KMS-11 (cell line): Measurements from ENCODE around the gene ATIC.

Source experiments
- H2AFZ ChIP-seq: fragments of 200-600 bp; sonication (generic); 2 replicates; pipeline ENCODE4 v1.6.1; 2016; ENCODE audit warnings: antibody characterized with exemption, mixed run types, low read depth
- H3K27ac ChIP-seq: fragments of 200-600 bp; sonication (generic); 2 replicates; pipeline ENCODE4 v1.6.1; 2016; ENCODE audit warnings: mild to moderate bottlenecking, mixed run types
- H3K27me3 ChIP-seq: fragments of 200-600 bp; sonication (generic); 2 replicates; pipeline ENCODE4 v1.6.1; 2017; ENCODE audit warnings: mild to moderate bottlenecking, low read depth, mixed run types, moderate library complexity; ENCODE audit not compliant: insufficient read depth
- H3K36me3 ChIP-seq: fragments of 200-600 bp; sonication (generic); 2 replicates; pipeline ENCODE4 v1.6.1; 2017; ENCODE audit warnings: mild to moderate bottlenecking, mixed run types; ENCODE audit not compliant: insufficient read depth
- H3K4me1 ChIP-seq: fragments of 200-600 bp; sonication (generic); 2 replicates; pipeline ENCODE4 v1.6.1; 2016; ENCODE audit warnings: mild to moderate bottlenecking, low read depth, mixed run types; ENCODE audit not compliant: poor library complexity, severe bottlenecking
- H3K4me2 ChIP-seq: fragments of 200-600 bp; sonication (generic); 2 replicates; pipeline ENCODE4 v1.7.0; 2016; ENCODE audit warnings: mild to moderate bottlenecking, mixed run types
- H3K4me3 ChIP-seq: fragments of 200-600 bp; sonication (generic); IDR thresholded peaks from 2 replicates; pipeline ENCODE4 v1.6.1; 2017; ENCODE audit warnings: low read depth, low read length, mixed read lengths; ENCODE audit not compliant: insufficient read depth
- H3K79me2 ChIP-seq: fragments of 200-600 bp; sonication (generic); 2 replicates; pipeline ENCODE4 v1.6.1; 2016; ENCODE audit warnings: low read depth, mixed run types; ENCODE audit not compliant: insufficient read depth
- H3K9ac ChIP-seq: fragments of 200-600 bp; sonication (generic); 2 replicates; pipeline ENCODE4 v1.6.1; 2016; ENCODE audit warnings: mild to moderate bottlenecking, mixed run types
- H4K20me1 ChIP-seq: fragments of 200-600 bp; sonication (generic); 2 replicates; pipeline ENCODE4 v1.6.1; 2016; ENCODE audit warnings: mild to moderate bottlenecking, mixed run types; ENCODE audit not compliant: insufficient read depth
- CTCF ChIP-seq: fragments of 200-600 bp; sonication (generic); conservative IDR thresholded peaks from 2 replicates; pipeline ENCODE4 v1.6.1; 2017; ENCODE audit warnings: low read depth, mild to moderate bottlenecking, antibody characterized with exemption, low read length, moderate library complexity, mixed read lengths

Gene ATIC

GRCh38 chr2:215382480-215382879 lies 70.6 kb downstream of the ATIC start:
- Histone ChIP-seq H4K20me1 (no peaks in the 10 kb centered on the region), H3K4me1 (peaks cover 3% of the 10 kb centered on the region), H3K4me3 (no peak overlapping the region), H3K9ac (no peak overlapping the region), H2AFZ (no peak overlapping the region), H3K36me3 (no peaks in the 10 kb centered on the region), H3K4me2 (no peak overlapping the region), H3K27ac (no peak overlapping the region), H3K27me3 (no peaks in the 10 kb centered on the region), H3K79me2 (no peaks in the 10 kb centered on the region)
- TF ChIP-seq CTCF, result no peak

- H3K4me2 ChIP-seq, result no peak overlapping the region
- H3K36me3 ChIP-seq, result no peaks in the 10 kb centered on the region
- TF ChIP-seq CTCF, result no peak
- H4K20me1 ChIP-seq, result no peaks in the 10 kb centered on the region
- no peaks in the 10 kb centered on the region for H3K79me2 ChIP-seq
- H3K4me3 ChIP-seq, result no peak overlapping the region
- H3K27ac ChIP-seq, result no peak overlapping the region
- no peak overlapping the region for H3K9ac ChIP-seq
- no peaks in the 10 kb centered on the region for H3K27me3 ChIP-seq
- no peak overlapping the region for H2AFZ ChIP-seq
- H3K4me1 ChIP-seq, result peaks cover 3% of the 10 kb centered on the region
These were observed 71.9 kb downstream of the ATIC start for GRCh38 chr2:215383652-215384279.

GRCh38 chr2:215384710-215385109 lies 72.9 kb downstream of the ATIC start:
- H3K9ac ChIP-seq, result no peak overlapping the region
- no peak overlapping the region for H3K4me2 ChIP-seq
- TF ChIP-seq CTCF, result no peak
- no peaks in the 10 kb centered on the region for H3K27me3 ChIP-seq
- H4K20me1 ChIP-seq, result no peaks in the 10 kb centered on the region
- H3K4me3 ChIP-seq, result no peak overlapping the region
- H2AFZ ChIP-seq, result no peak overlapping the region
- H3K27ac ChIP-seq, result no peak overlapping the region
- no peaks in the 10 kb centered on the region for H3K36me3 ChIP-seq
- peaks cover 3% of the 10 kb centered on the region for H3K4me1 ChIP-seq
- H3K79me2 ChIP-seq, result no peaks in the 10 kb centered on the region

- no peaks in the 10 kb centered on the region for H3K79me2 ChIP-seq
- H3K9ac ChIP-seq, result no peak overlapping the region
- no peak overlapping the region for H2AFZ ChIP-seq
- no peak overlapping the region for H3K27ac ChIP-seq
- H3K4me2 ChIP-seq, result no peak overlapping the region
- H3K4me1 ChIP-seq, result peaks cover 3% of the 10 kb centered on the region
- H3K4me3 ChIP-seq, result no peak overlapping the region
- no peak for TF ChIP-seq CTCF
- no peaks in the 10 kb centered on the region for H3K27me3 ChIP-seq
- H3K36me3 ChIP-seq, result no peaks in the 10 kb centered on the region
- no peaks in the 10 kb centered on the region for H4K20me1 ChIP-seq
These were observed 74.7 kb downstream of the ATIC start for GRCh38 chr2:215386566-215386965.
